Measurements from ENCODE around the gene UTRN. TPM values are rescaled to one million over a fixed set of nuclear protein-coding genes. Genes with fewer than 3 reads are reported as not detected.

Gene UTRN
- total RNA-seq, 2 experiments from 2014 or later, result 17.5 to 18.1 TPM

- CTCF ChIA-PET (ENCODE audit: unreplicated experiment), result no interaction called here
- Histone ChIP-seq H3K9me2 (ENCODE audit: insufficient read depth, low read length) (no peaks in the 10 kb centered on the region), H3K9me3 (ENCODE audit: low read length) (no peaks in the 10 kb centered on the region), H3K79me2 (ENCODE audit: insufficient read depth, low read depth, low read length) (no peaks in the 10 kb centered on the region), H3K27ac (ENCODE audit: low read depth, low read length, poor library complexity, severe bottlenecking) (no peak overlapping the region), H3K4me1 (ENCODE audit: insufficient read depth, low read length, poor library complexity, severe bottlenecking) (no peaks in the 10 kb centered on the region), H2AFZ (ENCODE audit: low read length) (no peak overlapping the region), H3K36me3 (ENCODE audit: insufficient read depth, low read length) (no peaks in the 10 kb centered on the region), H4K20me1 (ENCODE audit: insufficient read depth, low read length) (no peaks in the 10 kb centered on the region), H3K4me2 (ENCODE audit: low read length) (no peak overlapping the region), H3K4me3 (ENCODE audit: low read depth, low read length, poor library complexity, severe bottlenecking) (no peak overlapping the region)
- no TSS peak for BruUV-seq (replicated peaks)
- no peak for DNase-seq (ENCODE audit: low spot score)
- intact Hi-C loops (cut with micrococcal nuclease; ENCODE audit: unreplicated experiment), result loop anchor here (5.0 kb wide), 1 partner anchor 162 kb away; no protein-coding TSS in a partner anchor
- TF ChIP-seq EZH2phosphoT487 (IDR thresholded peaks at IDR 0.05; ENCODE audit: borderline replicate concordance, low read depth, low read length) (no peak), CTCF (conservative IDR thresholded peaks at IDR 0.05; ENCODE audit: low read length) (no peak)
- POLR2A ChIA-PET, result interaction anchor here (0.6 to 0.7 kb wide), 3 partner anchors 161 to 410 kb away, joined by 3 to 4 read pairs (median 3); no protein-coding TSS in a partner anchor
These were observed 35.6 kb downstream of the UTRN start for GRCh38 chr6:144320741-144321140.

GRCh38 chr6:144321839-144322591 is 36.9 kb downstream of the UTRN start:
- Histone ChIP-seq H3K9me2 (ENCODE audit: insufficient read depth, low read length) (no peaks in the 10 kb centered on the region), H3K4me3 (ENCODE audit: low read depth, low read length, poor library complexity, severe bottlenecking) (no peak overlapping the region), H3K36me3 (ENCODE audit: insufficient read depth, low read length) (no peaks in the 10 kb centered on the region), H3K27ac (ENCODE audit: low read depth, low read length, poor library complexity, severe bottlenecking) (no peak overlapping the region), H3K9me3 (ENCODE audit: low read length) (no peaks in the 10 kb centered on the region), H3K4me2 (ENCODE audit: low read length) (no peak overlapping the region), H3K79me2 (ENCODE audit: insufficient read depth, low read depth, low read length) (no peaks in the 10 kb centered on the region), H4K20me1 (ENCODE audit: insufficient read depth, low read length) (no peaks in the 10 kb centered on the region), H3K4me1 (ENCODE audit: insufficient read depth, low read length, poor library complexity, severe bottlenecking) (no peaks in the 10 kb centered on the region), H2AFZ (ENCODE audit: low read length) (no peak overlapping the region)
- POLR2A ChIA-PET, result no interaction called here
- no peak for DNase-seq (ENCODE audit: low spot score)
- BruUV-seq (replicated peaks), result no TSS peak
- intact Hi-C loops (cut with micrococcal nuclease; ENCODE audit: unreplicated experiment), result loop anchor here (5.0 kb wide), 1 partner anchor 160 kb away; no protein-coding TSS in a partner anchor
- CTCF ChIA-PET (ENCODE audit: unreplicated experiment), result no interaction called here
- TF ChIP-seq EZH2phosphoT487 (IDR thresholded peaks at IDR 0.05; ENCODE audit: borderline replicate concordance, low read depth, low read length), result no peak

GRCh38 chr6:144325232-144325631 is 40.1 kb downstream of the UTRN start:
- H3K9me3 ChIP-seq (ENCODE audit: low read length), result no peaks in the 10 kb centered on the region
- no peak overlapping the region for H3K4me3 ChIP-seq (ENCODE audit: low read depth, low read length, poor library complexity, severe bottlenecking)
- CTCF ChIA-PET (ENCODE audit: unreplicated experiment), result no interaction called here
- no peaks in the 10 kb centered on the region for H3K9me2 ChIP-seq (ENCODE audit: insufficient read depth, low read length)
- H3K4me2 ChIP-seq (ENCODE audit: low read length), result no peak overlapping the region
- H3K79me2 ChIP-seq (ENCODE audit: insufficient read depth, low read depth, low read length), result no peaks in the 10 kb centered on the region
- BruUV-seq (replicated peaks), result no TSS peak
- TF ChIP-seq EZH2phosphoT487 (IDR thresholded peaks at IDR 0.05; ENCODE audit: borderline replicate concordance, low read depth, low read length) (no peak), CTCF (conservative IDR thresholded peaks at IDR 0.05; ENCODE audit: low read length) (no peak)
- no peak overlapping the region for H2AFZ ChIP-seq (ENCODE audit: low read length)
- no peak for DNase-seq (ENCODE audit: low spot score)
- intact Hi-C loops (cut with micrococcal nuclease; ENCODE audit: unreplicated experiment), result no loop called here
- H4K20me1 ChIP-seq (ENCODE audit: insufficient read depth, low read length), result no peaks in the 10 kb centered on the region
- no peaks in the 10 kb centered on the region for H3K4me1 ChIP-seq (ENCODE audit: insufficient read depth, low read length, poor library complexity, severe bottlenecking)
- no peak overlapping the region for H3K27ac ChIP-seq (ENCODE audit: low read depth, low read length, poor library complexity, severe bottlenecking)
- POLR2A ChIA-PET, result no interaction called here
- H3K36me3 ChIP-seq (ENCODE audit: insufficient read depth, low read length), result no peaks in the 10 kb centered on the region

Data from OCI-LY7 (cell line).